ENCODE measurements around the gene IGDCC3.

Gene IGDCC3

GRCh38 chr15:65338823-65339222 lies 39.0 kb downstream of the IGDCC3 start:
- DNase-seq: no peak

DNA sequence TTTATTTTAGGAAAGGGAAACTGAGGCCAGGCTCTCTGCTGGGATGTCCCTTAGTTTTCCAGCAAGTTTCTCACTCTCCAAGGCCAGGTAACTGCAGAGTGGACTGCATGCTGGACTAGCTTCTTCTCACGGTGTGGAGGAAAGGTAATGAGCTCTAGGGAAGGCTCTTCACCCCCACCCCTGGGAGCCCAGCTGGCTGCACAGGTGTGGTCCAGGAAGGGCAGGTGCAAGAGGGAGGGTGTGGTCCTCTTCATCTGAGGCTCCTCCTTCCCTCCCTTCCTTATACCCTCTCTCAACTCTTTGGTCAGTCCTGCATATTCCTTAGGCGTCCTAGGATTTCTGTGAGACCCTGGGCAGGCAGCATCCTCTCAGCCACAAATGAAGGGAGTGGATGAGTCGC lies 39.4 kb downstream of the IGDCC3 start:
- DNase-seq: no peak

GRCh38 chr15:65337436-65338070 lies 40.2 kb downstream of the IGDCC3 start:
- no peak for DNase-seq

DNA sequence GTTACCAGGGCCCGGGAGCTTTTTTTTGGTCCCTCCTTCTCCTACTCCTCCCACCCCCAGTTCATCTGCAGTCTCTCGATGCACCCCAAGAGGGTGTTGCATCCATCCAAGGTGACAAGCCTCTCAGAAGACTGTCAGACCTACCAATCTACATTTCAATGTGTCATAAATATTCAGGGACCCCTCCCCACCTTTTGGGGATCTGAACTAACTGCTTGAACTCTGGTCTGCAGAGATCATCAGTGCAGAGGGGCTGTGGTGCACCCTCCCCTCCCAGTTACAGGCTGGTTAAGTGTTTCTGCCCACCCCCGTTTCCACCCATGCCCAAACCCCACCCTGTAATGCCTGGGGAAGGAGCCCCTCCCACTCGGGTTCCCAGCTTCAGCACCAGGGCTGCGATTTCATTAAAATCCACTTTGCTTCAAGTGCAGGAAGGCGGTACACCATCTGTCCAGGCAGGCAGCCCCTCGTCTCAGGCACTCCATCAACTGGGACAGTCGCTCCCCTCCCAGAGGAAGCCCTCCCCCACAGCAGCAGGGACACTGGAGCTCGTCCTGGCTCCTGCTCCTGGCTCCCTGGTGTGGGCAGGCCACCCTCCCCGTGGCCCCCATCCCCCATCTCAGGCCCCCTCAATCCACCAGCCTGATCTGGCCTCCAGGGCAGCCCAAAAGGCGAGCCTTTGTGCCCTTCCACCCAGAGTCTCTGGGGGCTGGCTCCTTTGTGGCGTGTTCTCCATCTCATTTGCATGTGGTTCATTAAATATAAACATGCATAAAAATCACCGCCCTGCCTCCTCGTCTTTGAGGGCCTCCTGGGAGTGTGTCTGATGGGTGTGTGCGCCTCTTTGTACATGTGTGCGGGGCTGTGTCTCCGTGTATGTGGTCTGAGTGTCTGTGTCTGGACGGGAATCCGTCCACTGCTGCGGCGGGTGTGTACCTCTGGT lies 41.0 kb downstream of the IGDCC3 start:
- DNase-seq: no peak

- DNase-seq: no peak
These were observed 42.3 kb downstream of the IGDCC3 start for GRCh38 chr15:65335278-65336055.

GRCh38 chr15:65334586-65335231 lies 43.1 kb downstream of the IGDCC3 start:
- no peak for DNase-seq

DNA sequence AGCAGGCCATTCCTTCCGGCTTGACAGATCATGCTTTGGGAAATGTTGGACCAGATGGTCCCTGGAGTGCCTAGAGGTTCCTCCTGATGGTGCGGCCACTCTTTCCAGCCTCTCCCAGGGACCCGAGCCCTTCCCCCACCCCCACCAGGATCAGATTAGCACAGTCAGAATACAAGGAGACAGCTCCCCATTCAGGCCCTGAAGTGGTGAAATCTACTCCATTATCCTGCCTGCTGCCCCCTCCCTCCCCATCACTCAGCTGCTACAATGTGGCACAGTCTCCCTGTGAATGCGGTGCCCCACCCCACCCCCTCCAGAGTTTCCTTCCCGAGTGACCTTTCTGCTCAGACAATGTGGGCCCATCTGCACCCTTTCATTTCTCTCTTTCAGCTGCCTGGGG lies 43.9 kb downstream of the IGDCC3 start:
- DNase-seq: no peak

DNA sequence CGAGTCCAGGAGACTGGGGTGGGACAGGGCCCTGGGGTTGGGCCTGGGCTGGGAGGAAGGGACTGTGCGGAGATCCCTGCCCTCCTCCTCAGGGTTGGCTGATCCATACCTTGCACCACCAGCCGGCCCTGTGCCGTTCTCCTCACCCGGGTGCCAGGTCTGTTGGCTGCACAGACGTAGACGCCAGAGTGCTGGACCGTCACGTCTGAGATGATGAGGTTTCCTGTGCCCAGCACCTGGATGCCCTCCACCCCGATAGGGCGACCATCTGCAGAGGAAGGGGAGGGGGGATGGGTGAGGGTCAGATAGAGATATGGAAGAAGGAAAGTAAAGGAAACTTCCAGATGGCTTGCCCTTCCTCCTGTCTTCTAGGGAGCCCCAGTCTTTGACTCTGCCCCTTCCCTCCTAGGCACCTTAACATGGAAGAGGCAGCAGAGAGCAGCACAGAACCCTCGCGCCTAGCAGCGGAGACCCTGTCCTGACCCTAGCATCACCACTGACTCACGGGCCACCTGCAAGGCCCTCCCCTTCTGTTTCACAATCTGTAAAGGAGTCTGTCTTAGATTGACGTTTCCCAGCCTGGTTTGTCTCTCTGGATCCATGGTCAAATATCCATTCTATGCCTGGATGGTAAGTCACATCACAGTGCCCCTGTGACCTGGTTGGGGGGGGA lies 44.5 kb downstream of the IGDCC3 start:
- DNase-seq: no peak

DNA sequence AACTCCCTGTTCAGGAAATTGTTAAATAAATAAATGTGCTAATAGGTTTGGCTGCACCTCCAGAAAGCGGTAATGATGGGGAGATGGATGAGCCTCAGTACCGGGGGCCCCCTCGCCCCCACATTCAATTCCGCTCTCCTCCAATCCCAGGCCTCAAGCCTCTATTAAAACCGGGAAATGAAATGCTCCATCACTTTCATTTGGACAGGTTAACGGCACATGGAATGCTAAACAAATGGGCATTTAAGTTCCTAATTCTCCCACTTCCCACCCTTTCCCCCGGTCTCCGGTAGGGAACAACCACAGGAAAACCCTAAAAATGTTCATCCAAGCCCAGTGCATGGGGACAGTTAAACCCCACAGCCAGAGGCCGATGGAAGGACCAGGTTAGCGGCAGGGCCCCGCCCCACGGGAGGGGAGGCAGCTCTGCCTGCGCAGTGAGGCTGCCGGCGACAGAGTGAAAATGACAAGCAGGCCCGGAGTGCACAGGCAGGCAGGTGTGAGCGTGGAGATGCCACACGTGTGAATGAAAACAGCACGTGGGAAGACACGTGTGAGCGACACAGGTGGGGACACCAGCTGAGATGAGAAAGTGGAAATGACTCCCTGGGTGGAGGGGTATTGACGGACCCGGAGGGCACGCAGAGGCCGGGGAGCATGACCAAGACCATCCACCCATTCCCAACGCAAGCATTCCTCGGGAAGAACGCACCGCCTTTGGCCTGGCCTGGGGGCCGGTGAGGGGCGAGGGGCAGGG lies 45.2 kb downstream of the IGDCC3 start:
- no peak for DNase-seq

DNA sequence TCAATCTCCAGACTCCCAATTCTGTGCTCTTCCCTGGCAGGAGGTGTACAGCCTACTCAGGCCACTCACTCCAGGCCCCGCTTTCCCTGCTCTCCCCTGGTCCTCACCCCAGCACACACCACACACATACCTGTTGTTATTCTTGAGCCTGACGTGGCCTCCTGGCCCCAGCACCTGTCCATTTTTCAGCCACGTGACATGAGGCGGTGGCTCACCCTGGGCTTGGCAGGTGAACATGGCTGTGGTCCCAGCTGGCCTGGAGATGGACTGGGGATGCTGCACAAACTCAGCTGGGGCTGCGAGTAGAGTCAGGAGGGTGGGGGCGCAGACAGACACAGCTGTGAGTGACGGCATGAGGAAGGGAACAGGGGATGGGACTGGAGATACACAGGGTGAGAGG lies 46.0 kb downstream of the IGDCC3 start:
- DNase-seq: no peak

DNA sequence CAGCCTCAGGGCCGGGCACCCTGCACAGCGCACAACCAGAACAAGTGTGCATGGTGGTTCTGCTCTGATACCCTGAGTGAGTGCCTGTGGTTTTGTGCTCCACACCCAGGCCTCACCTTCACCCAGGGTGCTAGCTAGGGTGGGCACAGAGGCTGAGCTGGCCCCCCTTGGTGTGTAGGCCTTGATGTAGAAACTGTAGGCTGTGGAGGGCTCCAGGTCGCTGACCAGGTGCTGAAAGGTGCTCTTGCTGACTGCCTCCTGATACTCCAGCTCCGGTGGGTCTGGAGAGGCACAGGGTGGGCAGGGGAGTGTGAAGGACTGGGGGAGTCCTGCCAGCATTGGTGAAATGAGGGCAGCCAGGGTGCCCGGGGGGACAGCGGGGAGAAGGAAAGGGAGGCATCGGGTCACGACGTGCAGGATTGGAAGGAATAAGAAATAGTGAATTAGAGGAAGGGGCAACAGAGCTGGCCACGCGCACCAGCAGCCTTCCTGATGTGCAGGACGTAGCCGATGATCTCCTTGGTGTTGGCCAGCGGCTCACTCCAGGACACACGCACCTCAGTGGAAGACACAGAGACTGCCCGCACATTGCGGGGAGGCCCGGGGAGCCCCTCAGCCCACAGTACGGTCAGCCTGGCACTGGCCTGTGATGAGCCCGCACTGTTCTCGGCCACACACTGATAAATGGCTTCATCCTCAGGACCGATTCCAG lies 46.7 kb downstream of the IGDCC3 start:
- no peak for DNase-seq

DNA sequence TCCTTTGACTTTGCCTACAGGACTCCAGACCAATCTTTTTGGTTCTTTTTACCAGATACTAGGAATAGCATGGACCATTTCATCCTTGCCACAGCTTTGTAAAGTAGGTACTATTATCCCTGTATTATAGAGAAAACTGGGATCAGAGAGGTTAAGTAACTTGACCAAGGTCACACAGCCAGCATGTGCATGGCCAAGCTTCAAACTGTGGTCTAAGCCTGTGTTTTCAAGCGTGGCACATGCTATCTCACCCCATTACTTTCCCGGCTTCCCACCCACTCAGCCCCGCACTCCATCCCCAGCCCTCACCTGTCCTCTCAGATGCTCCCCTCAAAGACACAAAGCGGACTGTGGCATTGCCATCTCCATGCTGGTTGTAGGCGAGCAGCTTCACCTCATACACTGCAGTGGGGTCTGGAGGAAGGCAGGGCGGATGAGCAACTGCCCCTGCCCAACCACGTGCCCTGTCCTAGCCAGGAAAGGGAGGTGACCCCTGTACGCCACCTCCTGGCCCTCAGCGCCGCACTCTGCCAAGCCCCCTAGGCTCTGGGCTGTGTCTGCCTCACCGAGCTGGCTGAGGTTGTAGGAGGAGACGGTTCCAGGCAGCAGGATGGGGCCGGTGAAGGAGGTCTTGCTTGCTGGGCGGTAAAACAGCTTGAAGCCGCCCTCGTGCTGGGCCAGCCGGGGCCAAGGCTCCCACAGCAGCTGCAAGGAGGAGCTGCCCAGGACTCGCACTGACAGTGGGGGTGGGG lies 47.6 kb downstream of the IGDCC3 start:
- DNase-seq: no peak

DNA sequence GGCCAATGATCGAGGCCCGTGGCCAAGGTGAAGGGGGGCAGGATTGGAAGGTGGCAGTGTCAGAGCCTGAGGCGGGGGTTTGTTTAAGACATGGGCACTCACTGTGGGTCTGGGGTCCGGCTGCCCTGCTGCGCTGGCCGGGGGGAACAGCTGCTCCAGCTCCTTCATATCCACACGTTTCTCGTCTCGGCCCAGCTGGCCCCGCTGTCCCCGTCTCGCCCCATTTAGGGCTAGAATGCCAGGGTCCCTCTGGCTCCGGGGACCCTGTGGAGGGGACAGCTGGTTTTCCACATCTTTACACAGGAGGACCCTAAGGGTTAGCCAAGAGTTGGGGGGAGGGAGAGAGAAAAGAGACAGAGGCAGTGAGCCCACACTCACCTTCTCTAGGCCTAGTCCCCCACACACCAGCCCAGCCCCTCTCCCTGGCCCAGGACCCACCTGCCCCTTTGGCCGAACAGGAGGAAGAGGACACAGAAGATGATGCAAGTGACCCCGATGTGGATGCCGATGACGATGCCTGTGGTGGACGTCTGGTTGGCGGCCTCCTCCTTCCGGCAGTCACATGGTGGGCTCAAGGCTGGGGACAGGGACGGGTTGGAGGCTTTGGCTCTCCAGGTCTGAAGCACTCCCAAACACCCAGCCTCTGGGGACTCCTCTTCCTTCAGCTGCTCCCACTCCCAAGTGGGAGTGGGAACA lies 48.4 kb downstream of the IGDCC3 start:
- DNase-seq: no peak

DNA sequence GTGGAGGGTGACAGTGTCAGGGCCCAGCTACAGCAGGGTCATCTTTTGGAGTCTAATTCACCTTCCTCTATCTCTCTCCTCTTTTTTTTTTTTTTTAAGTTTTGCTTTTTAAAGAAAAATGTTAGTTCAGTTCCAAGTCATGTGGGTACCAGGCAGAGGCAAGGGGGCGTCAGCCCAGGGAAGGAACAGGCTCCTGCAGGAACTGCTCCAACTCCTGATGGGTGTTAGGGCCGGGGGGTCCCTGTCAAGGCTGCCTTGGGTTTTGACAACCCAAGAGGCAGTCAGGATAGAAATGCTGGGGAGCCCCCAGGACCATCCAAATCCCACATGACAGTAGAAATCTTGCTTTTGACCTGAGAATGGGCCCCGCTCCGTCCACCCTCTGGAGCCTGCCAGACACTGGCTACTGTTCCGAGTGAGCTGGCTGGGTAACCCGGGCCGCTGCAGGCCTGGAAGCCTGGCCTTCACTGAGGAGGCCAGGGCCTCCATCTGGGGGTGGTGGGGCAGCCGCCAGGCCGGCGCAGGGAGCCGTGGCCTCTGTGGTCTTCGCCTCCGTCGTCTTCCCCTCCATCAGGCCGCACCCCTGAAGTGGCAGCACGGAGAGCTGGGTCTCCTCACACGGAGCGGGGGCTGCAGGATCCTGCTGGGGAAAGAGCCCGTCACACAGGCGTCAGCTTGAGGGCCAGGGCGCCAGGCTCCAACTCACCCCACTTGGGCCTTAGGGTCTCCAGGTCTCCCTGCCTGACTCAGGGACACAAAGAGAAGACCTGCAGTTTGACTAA lies 49.1 kb downstream of the IGDCC3 start:
- no peak for DNase-seq

DNA sequence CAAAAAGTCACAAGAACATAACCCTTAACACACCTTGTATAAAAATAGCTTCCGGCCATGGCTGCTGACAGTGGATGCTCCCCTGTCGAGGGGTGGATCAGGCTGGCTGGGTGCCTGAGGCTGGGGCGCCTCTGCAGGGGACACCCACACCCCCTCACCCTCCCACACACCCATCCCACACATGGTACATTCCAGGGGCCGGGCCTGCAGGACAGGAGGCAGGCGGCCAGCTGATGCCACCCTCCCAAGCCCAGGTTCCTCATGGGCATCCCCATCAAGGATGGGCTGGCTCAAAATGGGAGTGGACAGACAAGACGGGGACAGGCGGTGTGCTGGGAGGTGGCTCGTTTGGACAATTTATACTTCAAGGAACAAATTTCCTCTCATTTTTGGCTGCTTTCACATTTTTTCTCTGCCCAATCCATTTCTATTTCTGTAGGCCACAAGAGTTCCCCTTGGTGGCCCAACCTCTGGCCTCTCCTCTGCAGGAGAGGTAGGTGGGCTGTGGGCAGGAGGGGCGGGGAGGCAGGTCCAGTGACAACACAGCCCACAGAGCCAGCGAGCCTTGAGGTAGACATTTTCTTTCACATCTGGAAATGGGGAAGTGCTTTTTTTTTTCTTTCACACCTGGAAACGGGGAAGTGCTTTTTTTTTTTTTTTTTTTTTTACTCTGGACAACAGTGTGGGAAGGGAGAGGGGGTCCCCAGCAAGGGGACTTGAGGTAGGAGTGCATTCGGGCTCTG lies 50.0 kb downstream of the IGDCC3 start:
- DNase-seq: no peak

- DNase-seq: no peak
These were observed 51.0 kb downstream of the IGDCC3 start for GRCh38 chr15:65326818-65327217.

DNA sequence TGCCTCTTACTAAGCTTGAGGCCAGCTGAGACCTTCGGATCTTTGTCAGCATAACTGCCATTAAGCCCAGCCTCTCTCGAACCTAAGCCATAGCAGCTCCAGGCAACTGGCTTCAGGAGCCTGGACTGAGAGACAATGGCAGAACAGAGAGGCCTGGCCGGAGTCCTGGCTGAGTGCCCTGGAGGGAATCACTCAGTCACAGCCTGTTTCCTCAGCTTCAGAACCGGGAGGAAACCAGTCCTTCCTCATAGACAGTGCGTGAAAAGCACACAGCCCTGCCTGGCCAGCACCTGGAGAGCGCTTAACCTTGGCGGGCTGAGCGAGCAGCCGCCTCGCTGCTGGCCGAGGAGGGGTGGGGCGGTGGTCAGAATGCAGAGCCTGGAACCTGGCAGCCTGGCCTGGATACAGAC lies 51.7 kb downstream of the IGDCC3 start:
- no peak for DNase-seq

- no peak for DNase-seq
These were observed 54.7 kb downstream of the IGDCC3 start for GRCh38 chr15:65323071-65323511.
